NCI-H1092 treated with DMSO at 0.1 percent for 48 hours (cell line): Measurements from ENCODE around the gene RUVBL1.
A peak's percentile ranks its signal among the peaks of the same experiment; 100 is the strongest.

Source experiments
- DNase-seq: peaks from one replicate; lab custom pipeline; 2025; lab: John Stamatoyannopoulos, UW

The RUVBL1 gene

GRCh38 chr3:128068156-128068620 is 55.4 kb downstream of the RUVBL1 start:
- peak; percentile 24 for DNase-seq

GRCh38 chr3:128067489-128067888 is 56.1 kb downstream of the RUVBL1 start:
- no peak for DNase-seq

- DNase-seq, result no peak
These were observed 56.9 kb downstream of the RUVBL1 start for GRCh38 chr3:128066676-128067075.

- no peak for DNase-seq
These were observed 57.5 kb downstream of the RUVBL1 start for GRCh38 chr3:128066114-128066513.

- DNase-seq, result no peak
These were observed 58.6 kb downstream of the RUVBL1 start for GRCh38 chr3:128064962-128065361.

GRCh38 chr3:128063865-128064264 is 59.7 kb downstream of the RUVBL1 start:
- DNase-seq, result no peak

GRCh38 chr3:128062033-128062745 is 61.4 kb downstream of the RUVBL1 start:
- no peak for DNase-seq

GRCh38 chr3:128060473-128061381 is 62.9 kb downstream of the RUVBL1 start:
- no peak for DNase-seq

- DNase-seq, result no peak
These were observed 67.4 kb downstream of the RUVBL1 start for GRCh38 chr3:128056258-128056657.

GRCh38 chr3:128054367-128054766 is 69.2 kb downstream of the RUVBL1 start:
- DNase-seq, result no peak

GRCh38 chr3:128053614-128054013 is 70.0 kb downstream of the RUVBL1 start:
- DNase-seq, result no peak

GRCh38 chr3:128052595-128053351 is 70.8 kb downstream of the RUVBL1 start:
- no peak for DNase-seq

- DNase-seq, result peak; percentile 90
These were observed 71.6 kb downstream of the RUVBL1 start, which contains the start of gene SEC61A1 for GRCh38 chr3:128051837-128052594. SEC61A1 (plus strand) TSS chr3:128052437; CDS start chr3:128052553, 116 bp downstream.

- no peak for DNase-seq
These were observed 72.2 kb downstream of the RUVBL1 start for GRCh38 chr3:128051459-128051836.

- DNase-seq, result no peak
These were observed 73.0 kb downstream of the RUVBL1 start for GRCh38 chr3:128050597-128050996.

- DNase-seq, result no peak
These were observed 82.3 kb downstream of the RUVBL1 start for GRCh38 chr3:128041344-128041743.

GRCh38 chr3:128040660-128041059 is 83.0 kb downstream of the RUVBL1 start:
- DNase-seq, result no peak

- no peak for DNase-seq
These were observed 83.6 kb downstream of the RUVBL1 start for GRCh38 chr3:128040041-128040440.

GRCh38 chr3:128036119-128036518 is 87.5 kb downstream of the RUVBL1 start:
- DNase-seq, result no peak

- DNase-seq, result no peak
These were observed 90.5 kb downstream of the RUVBL1 start for GRCh38 chr3:128033102-128033501.
